Ishikawa (cell line): ENCODE measurements around the gene BAG1.

ENCODE experiments used
- CEBPB ChIP-seq: IDR thresholded peaks from 2 replicates; pipeline ENCODE4 v1.6.1; 2012
- CREB1 ChIP-seq: IDR thresholded peaks from 2 replicates; pipeline ENCODE4 v1.6.1; 2012; ENCODE audit warnings: low read depth
- EGR1 ChIP-seq: IDR thresholded peaks from 2 replicates; pipeline ENCODE4 v1.6.1; 2012
- EP300 ChIP-seq: IDR thresholded peaks from 2 replicates; pipeline ENCODE4 v1.6.1; 2012; ENCODE audit warnings: borderline replicate concordance
- FOXM1 ChIP-seq: IDR thresholded peaks from 2 replicates; pipeline ENCODE4 v1.6.1; 2012; ENCODE audit warnings: low read depth, borderline replicate concordance
- NFIC ChIP-seq: IDR thresholded peaks from 2 replicates; pipeline ENCODE4 v1.6.1; 2012
- RAD21 ChIP-seq: IDR thresholded peaks from 2 replicates; pipeline ENCODE4 v1.6.1; 2012; ENCODE audit warnings: low read depth
- TAF1 ChIP-seq: IDR thresholded peaks from 2 replicates; pipeline ENCODE4 v1.6.1; 2012; ENCODE audit warnings: low read depth, mild to moderate bottlenecking
- TEAD4 ChIP-seq: IDR thresholded peaks from 2 replicates; pipeline ENCODE4 v1.6.1; 2012
- YY1 ChIP-seq: IDR thresholded peaks from 2 replicates; pipeline ENCODE4 v1.6.1; 2012; ENCODE audit warnings: low read depth
- ZBTB7A ChIP-seq: IDR thresholded peaks from 2 replicates; pipeline ENCODE4 v1.6.1; 2012; ENCODE audit warnings: low read depth
- TF ChIP-seq, protein P1 (sequence below): IDR thresholded peaks from 2 replicates; pipeline ENCODE4 v1.6.1; 2012
- TF ChIP-seq, protein P2 (sequence below): IDR thresholded peaks from 2 replicates; pipeline ENCODE4 v1.6.1; 2012; ENCODE audit warnings: low read depth, mild to moderate bottlenecking
- TF ChIP-seq, protein P3 (sequence below): IDR thresholded peaks from 2 replicates; pipeline ENCODE4 v1.6.1; 2012

The BAG1 gene

DNA sequence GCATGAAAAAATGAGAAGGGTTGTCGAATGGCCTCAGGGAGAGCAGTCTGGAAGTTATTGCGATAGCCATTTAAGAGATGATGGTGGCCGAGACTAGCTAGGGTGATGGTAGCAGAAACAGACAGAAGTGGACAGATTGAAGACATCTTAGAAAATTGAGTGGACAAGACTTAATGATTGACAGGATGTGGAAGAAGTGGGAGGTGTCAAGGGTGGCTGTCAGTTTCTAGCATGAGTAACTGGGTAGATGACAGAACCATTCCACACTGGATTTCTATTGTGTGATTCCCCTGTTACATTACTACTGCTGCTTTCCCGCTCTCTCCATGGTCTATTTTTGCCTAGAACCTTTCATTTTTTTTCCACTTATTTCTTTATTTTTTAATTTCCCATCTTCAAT, 13.0 kb upstream of the BAG1 start:
- TF ChIP-seq FOXM1 (no peak), EP300 (no peak), TAF1 (no peak), EGR1 (no peak), CREB1 (no peak), RAD21 (no peak)
- TF ChIP-seq, protein P1, sequence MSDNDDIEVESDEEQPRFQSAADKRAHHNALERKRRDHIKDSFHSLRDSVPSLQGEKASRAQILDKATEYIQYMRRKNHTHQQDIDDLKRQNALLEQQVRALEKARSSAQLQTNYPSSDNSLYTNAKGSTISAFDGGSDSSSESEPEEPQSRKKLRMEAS, result no peak
- TF ChIP-seq, protein P2, sequence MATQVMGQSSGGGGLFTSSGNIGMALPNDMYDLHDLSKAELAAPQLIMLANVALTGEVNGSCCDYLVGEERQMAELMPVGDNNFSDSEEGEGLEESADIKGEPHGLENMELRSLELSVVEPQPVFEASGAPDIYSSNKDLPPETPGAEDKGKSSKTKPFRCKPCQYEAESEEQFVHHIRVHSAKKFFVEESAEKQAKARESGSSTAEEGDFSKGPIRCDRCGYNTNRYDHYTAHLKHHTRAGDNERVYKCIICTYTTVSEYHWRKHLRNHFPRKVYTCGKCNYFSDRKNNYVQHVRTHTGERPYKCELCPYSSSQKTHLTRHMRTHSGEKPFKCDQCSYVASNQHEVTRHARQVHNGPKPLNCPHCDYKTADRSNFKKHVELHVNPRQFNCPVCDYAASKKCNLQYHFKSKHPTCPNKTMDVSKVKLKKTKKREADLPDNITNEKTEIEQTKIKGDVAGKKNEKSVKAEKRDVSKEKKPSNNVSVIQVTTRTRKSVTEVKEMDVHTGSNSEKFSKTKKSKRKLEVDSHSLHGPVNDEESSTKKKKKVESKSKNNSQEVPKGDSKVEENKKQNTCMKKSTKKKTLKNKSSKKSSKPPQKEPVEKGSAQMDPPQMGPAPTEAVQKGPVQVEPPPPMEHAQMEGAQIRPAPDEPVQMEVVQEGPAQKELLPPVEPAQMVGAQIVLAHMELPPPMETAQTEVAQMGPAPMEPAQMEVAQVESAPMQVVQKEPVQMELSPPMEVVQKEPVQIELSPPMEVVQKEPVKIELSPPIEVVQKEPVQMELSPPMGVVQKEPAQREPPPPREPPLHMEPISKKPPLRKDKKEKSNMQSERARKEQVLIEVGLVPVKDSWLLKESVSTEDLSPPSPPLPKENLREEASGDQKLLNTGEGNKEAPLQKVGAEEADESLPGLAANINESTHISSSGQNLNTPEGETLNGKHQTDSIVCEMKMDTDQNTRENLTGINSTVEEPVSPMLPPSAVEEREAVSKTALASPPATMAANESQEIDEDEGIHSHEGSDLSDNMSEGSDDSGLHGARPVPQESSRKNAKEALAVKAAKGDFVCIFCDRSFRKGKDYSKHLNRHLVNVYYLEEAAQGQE, result no peak

GRCh38 chr9:33273972-33274328, 9.4 kb upstream of the BAG1 start:
- TF ChIP-seq ZBTB7A, result no peak
- TF ChIP-seq CREB1, result no peak

DNA sequence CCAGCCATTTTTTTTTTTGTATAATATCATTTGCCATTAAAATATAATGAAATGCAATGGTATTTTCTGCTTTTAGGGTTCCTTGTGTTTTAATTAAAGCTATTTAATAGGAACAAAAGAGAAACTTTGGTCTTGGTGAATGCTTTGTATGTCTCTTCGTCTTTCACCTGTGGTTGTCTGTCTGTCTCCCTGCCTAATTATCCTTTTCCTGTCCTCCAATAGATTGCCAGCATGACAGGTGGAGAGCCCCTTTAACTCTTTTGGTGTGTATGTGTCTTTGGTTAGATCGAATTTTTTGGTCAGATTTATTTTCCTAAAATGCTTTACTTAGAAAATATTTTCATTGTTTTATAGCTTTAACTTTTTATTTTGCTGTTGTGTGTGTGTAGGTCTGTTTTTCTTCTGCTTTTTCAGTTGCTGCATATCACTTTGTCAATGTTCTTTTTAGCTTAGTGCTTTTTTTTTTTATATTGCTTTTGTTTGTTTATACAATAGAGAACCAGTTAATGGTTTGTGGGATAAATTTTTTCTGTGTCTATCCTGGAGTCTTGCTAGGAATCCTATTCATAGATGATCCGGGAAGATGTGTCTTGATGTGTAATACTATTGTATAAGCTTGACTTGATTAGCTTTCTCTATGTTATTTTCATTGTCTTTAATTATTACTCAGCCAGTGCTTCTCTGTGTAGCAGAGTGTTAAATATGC, 8.9 kb upstream of the BAG1 start:
- no peak for TF ChIP-seq YY1
- TF ChIP-seq, protein P3, sequence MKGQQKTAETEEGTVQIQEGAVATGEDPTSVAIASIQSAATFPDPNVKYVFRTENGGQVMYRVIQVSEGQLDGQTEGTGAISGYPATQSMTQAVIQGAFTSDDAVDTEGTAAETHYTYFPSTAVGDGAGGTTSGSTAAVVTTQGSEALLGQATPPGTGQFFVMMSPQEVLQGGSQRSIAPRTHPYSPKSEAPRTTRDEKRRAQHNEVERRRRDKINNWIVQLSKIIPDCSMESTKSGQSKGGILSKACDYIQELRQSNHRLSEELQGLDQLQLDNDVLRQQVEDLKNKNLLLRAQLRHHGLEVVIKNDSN, result no peak

DNA sequence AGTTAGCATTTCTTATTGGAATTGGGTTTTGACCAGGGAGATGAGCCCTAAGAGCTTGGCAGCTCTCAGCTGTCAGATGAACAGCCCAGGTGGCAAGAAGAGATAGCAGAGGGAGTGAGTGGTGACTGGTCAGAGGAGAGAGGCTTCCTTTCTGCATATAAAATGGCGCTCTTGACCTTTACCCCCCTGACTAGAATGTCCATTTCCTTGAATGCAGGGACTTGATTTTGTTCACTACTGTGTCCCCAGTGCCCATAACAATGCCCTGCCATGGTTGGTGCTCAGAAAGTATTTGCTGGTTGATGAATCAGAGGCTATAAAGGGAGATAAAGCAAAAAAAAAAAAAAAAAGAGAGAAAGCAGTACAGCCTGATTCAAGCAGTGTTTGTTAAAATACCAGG, 7.6 kb upstream of the BAG1 start:
- TF ChIP-seq TAF1 (no peak), EP300 (no peak), YY1 (peak; percentile 37; the same call in 1 of the 2 replicates)
- TF ChIP-seq, protein P3, result no peak

- TF ChIP-seq CEBPB, result no peak
- TF ChIP-seq CREB1, result no peak
- TF ChIP-seq TEAD4, result no peak
- TF ChIP-seq, protein P1, result no peak
- no peak for TF ChIP-seq NFIC
- TF ChIP-seq EP300, result no peak
- TF ChIP-seq, protein P2, result no peak
Measured at GRCh38 chr9:33270146-33270545, 5.6 kb upstream of the BAG1 start.

DNA sequence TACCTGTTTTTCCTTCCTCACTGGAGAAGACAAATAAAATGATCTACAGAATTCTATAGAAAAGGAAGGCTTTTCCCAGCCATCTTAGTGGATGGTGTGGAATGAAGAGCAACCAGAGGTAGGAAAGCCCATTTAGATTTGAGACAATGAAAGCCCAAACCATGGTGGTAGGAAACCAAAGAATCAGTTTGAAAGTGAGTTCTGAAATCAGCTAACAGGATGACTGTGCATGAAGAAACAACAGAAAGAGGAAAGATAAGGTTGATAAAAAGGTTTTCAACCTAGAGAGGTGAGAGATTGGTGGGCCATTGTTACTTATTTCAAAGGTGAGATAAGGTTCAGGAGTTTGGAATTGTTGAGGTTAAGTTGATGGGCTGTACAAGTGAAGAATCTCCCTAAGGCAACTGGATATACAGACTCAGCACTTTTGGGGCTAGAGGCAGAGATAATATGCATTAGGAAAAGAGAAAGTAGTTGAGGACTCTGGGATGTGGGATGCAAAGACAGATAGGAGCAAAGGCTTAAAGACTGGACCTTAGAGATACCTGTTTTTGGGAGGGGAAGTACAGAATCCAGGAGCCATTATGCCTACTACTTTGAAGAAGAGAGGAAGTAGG, 2.8 kb upstream of the BAG1 start:
- TF ChIP-seq NFIC, result no peak
- TF ChIP-seq RAD21, result no peak
- no peak for TF ChIP-seq FOXM1
- no peak for TF ChIP-seq ZBTB7A
- no peak for TF ChIP-seq YY1

- TF ChIP-seq, protein P2, result no peak
Measured at GRCh38 chr9:33265211-33265865, 830 bp upstream of the BAG1 start.
